K562 (cell line): ENCODE results near the gene ACYP2. TPM values are rescaled to one million over a fixed set of nuclear protein-coding genes. Genes with fewer than 3 reads are reported as not detected.

Experiments used
- BRCA1 ChIP-seq, 2 experiments: fragments of 450-650 bp in 1 of 2; sonication (generic) in 1 of 2; formaldehyde crosslinking in 1 of 2; IDR thresholded peaks; 2 replicates each; pipeline versions ENCODE4 v1.5.0 to v1.6.1; 2017 to 2020; ENCODE audit warnings: mild to moderate bottlenecking in 1 of 2, missing genetic modification reagents in 1 of 2
- FOXJ2 ChIP-seq: fragments of 200-800 bp; sonication (Bioruptor generic); IDR thresholded peaks from 2 replicates; pipeline ENCODE4 v1.6.1; 2016; ENCODE audit warnings: missing genetic modification characterization, missing compliant biosample characterization
- GABPB2 ChIP-seq: fragments of 250-450 bp; sonication (Bioruptor Pico); conservative IDR thresholded peaks from 2 replicates; pipeline ENCODE4 v1.5.1; 2021; ENCODE audit warnings: mild to moderate bottlenecking
- MEF2D ChIP-seq: conservative IDR thresholded peaks from 2 replicates; pipeline ENCODE4 v1.6.1; 2016; ENCODE audit warnings: low read depth, missing genetic modification characterization, missing compliant biosample characterization
- NR1H2 ChIP-seq: sonication (generic); formaldehyde crosslinking; IDR thresholded peaks from 2 replicates; pipeline ENCODE4 v1.4.0; 2020; ENCODE audit warnings: mild to moderate bottlenecking, missing genetic modification reagents
- REST ChIP-seq, 2 experiments: fragments of 450-650 bp; formaldehyde crosslinking in 1 of 2; IDR thresholded peaks; 2 replicates each; pipeline versions ENCODE4 v1.4.0 to v1.6.1; 2014 to 2020; ENCODE audit warnings: mild to moderate bottlenecking in 2 of 2, borderline replicate concordance in 1 of 2, low read depth in 1 of 2
- RNF2 ChIP-seq: sonication (generic); IDR thresholded peaks from 2 replicates; pipeline ENCODE4 v1.6.1; 2016
- ZNF436 ChIP-seq: fragments of 250-450, 450-650 bp; sonication (Bioruptor Pico); formaldehyde crosslinking; IDR thresholded peaks from 2 replicates; pipeline ENCODE4 v1.7.0; 2020; ENCODE audit warnings: mild to moderate bottlenecking
- polyA plus RNA-seq, 8 experiments: library from polyadenylated mRNA; depleted of rRNA in 4 of 8; stranded (reverse) in 5 of 8; unstranded in 3 of 8; fragments of >200 nt; fragmentation: Nextera tagmentation in 2 of 8; fragmentation: Illumina TruSeq in 1 of 8; extraction: Ambion mirVana in 2 of 8; extraction: Trizol in 1 of 8; gene quantifications; 2 replicates each; pipeline versions ENCODE4 v1.2.1 to v1.2.3, GENCODE V29; 2011 to 2014; ENCODE audit warnings: inconsistent platforms in 1 of 8, missing spikeins in 1 of 8
- total RNA-seq, 7 experiments: library from RNA; depleted of rRNA in 6 of 7; stranded (reverse); fragments of >200 nt in 6 of 7; fragmentation: Illumina TruSeq in 2 of 7; extraction: Trizol in 2 of 7; gene quantifications; 2 replicates each; pipeline versions ENCODE4 v1.2.1 to v1.2.3, GENCODE V29; 2011 to 2021; ENCODE audit warnings: low replicate concordance in 1 of 7
- TF ChIP-seq, protein P1 (sequence below): fragments of 250-450 bp; sonication (Bioruptor Pico); IDR thresholded peaks from 2 replicates; pipeline ENCODE4 v1.5.0; 2022; ENCODE audit warnings: mild to moderate bottlenecking
- TF ChIP-seq, protein P2 (sequence below): IDR thresholded peaks from 2 replicates; pipeline ENCODE4 v1.6.1; 2011; ENCODE audit warnings: borderline replicate concordance, low read depth, mild to moderate bottlenecking, moderate library complexity, low read length; ENCODE audit not compliant: insufficient read depth, poor library complexity, severe bottlenecking
- TF ChIP-seq, protein P3 (sequence below): fragments of 150-350 bp; conservative IDR thresholded peaks from 2 replicates; pipeline ENCODE4 v1.6.1; 2014; ENCODE audit warnings: low read length

Gene ACYP2
- total and polyA plus RNA-seq, 9 of the 15 experiments (the other 6 are each of a cell fraction or from before 2014, with no cell fraction given), result 1.0 to 4.1 (median 2.0) TPM

DNA sequence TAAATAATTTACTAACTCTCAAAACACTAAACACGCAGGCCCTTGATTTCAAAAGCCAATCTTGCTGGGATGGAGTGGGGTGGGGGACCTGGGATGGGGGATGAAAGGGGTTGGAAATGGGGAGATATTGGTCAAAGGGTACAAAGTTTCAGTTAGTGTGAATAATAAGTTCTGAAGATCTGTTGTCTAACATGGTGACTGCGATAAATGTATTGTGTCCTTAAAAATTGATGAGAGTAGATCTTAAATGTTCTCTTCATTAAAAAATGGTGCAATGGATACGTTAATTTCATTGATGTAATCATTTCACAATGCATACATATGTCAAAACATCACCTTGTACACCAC, 505 bp upstream of the ACYP2 start (continued):
- TF ChIP-seq, protein P1, sequence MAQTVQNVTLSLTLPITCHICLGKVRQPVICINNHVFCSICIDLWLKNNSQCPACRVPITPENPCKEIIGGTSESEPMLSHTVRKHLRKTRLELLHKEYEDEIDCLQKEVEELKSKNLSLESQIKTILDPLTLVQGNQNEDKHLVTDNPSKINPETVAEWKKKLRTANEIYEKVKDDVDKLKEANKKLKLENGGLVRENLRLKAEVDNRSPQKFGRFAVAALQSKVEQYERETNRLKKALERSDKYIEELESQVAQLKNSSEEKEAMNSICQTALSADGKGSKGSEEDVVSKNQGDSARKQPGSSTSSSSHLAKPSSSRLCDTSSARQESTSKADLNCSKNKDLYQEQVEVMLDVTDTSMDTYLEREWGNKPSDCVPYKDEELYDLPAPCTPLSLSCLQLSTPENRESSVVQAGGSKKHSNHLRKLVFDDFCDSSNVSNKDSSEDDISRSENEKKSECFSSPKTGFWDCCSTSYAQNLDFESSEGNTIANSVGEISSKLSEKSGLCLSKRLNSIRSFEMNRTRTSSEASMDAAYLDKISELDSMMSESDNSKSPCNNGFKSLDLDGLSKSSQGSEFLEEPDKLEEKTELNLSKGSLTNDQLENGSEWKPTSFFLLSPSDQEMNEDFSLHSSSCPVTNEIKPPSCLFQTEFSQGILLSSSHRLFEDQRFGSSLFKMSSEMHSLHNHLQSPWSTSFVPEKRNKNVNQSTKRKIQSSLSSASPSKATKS (CRISPR knock-in tag), result no peak
- TF ChIP-seq FOXJ2 (0 out of 2 replicates have a peak, but pooled peaks have one; percentile 34), NR1H2 (no peak), GABPB2 (no peak), REST (IDR thresholded peaks at IDR 0.05; ENCODE audit: borderline replicate concordance) (no peak), REST (CRISPR knock-in tag; IDR thresholded peaks at IDR 0.05; ENCODE audit: low read depth) (no peak), ZNF436 (CRISPR knock-in tag) (no peak), BRCA1 (IDR thresholded peaks at IDR 0.05) (no peak), BRCA1 (CRISPR knock-in tag; IDR thresholded peaks at IDR 0.05) (no peak), RNF2 (no peak), MEF2D (no peak)
- TF ChIP-seq, protein P2, sequence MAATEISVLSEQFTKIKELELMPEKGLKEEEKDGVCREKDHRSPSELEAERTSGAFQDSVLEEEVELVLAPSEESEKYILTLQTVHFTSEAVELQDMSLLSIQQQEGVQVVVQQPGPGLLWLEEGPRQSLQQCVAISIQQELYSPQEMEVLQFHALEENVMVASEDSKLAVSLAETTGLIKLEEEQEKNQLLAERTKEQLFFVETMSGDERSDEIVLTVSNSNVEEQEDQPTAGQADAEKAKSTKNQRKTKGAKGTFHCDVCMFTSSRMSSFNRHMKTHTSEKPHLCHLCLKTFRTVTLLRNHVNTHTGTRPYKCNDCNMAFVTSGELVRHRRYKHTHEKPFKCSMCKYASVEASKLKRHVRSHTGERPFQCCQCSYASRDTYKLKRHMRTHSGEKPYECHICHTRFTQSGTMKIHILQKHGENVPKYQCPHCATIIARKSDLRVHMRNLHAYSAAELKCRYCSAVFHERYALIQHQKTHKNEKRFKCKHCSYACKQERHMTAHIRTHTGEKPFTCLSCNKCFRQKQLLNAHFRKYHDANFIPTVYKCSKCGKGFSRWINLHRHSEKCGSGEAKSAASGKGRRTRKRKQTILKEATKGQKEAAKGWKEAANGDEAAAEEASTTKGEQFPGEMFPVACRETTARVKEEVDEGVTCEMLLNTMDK, result no peak
- TF ChIP-seq, protein P3, sequence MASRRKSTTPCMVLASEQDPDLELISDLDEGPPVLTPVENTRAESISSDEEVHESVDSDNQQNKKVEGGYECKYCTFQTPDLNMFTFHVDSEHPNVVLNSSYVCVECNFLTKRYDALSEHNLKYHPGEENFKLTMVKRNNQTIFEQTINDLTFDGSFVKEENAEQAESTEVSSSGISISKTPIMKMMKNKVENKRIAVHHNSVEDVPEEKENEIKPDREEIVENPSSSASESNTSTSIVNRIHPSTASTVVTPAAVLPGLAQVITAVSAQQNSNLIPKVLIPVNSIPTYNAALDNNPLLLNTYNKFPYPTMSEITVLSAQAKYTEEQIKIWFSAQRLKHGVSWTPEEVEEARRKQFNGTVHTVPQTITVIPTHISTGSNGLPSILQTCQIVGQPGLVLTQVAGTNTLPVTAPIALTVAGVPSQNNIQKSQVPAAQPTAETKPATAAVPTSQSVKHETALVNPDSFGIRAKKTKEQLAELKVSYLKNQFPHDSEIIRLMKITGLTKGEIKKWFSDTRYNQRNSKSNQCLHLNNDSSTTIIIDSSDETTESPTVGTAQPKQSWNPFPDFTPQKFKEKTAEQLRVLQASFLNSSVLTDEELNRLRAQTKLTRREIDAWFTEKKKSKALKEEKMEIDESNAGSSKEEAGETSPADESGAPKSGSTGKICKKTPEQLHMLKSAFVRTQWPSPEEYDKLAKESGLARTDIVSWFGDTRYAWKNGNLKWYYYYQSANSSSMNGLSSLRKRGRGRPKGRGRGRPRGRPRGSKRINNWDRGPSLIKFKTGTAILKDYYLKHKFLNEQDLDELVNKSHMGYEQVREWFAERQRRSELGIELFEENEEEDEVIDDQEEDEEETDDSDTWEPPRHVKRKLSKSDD, result no peak
